ENCODE measurements around the gene HS6ST3. TPM values are rescaled to one million over a fixed set of nuclear protein-coding genes. Genes with fewer than 3 reads are reported as not detected.

HS6ST3 gene
- total RNA-seq, 1 experiment from 2014 or later = not detected

DNA sequence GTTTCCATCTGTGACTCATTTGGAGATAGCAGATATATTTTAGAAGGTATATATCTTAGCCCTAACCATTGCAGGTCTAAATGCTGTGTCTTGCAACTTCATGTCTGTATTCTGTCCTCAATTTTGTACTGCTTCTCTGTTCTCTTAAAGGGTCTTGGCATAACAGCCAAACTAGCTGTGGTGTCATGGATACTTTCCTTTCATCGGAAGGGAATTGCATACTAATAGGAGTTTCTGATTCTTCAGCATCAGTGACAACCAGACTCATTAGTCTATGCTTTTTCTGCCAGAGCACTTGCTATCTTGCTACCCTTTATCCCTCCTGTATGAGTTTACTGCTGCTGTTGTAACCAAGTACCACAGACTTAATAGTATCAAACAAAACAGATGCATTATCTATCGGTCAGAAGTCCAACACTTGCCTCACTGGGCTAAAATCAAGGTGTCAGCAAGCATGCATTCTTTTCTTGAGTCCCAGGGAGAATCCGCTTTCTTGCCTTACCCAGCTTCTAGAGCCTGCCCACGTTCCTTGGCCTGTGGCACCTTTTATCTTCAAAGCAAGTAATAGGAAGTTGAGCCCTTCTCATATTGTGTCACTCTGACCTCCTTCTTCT lies 253.1 kb downstream of the HS6ST3 start:
- Mint-ChIP-seq H3K27ac (ENCODE audit: unreplicated experiment) (no peak overlapping the region), H3K27me3 (ENCODE audit: insufficient read depth, unreplicated experiment) (peaks cover 9% of the 10 kb centered on the region), H3K4me1 (ENCODE audit: low read depth, unreplicated experiment) (no peaks in the 10 kb centered on the region), H3K4me3 (ENCODE audit: unreplicated experiment) (no peak overlapping the region), H3K9me3 (ENCODE audit: unreplicated experiment) (no peaks in the 10 kb centered on the region), H3K36me3 (ENCODE audit: insufficient read depth, unreplicated experiment) (no peaks in the 10 kb centered on the region)
- no TSS peak for BruUV-seq (replicated peaks)
- Histone ChIP-seq H3K4me3 (ENCODE audit: low read depth, low read length) (no peak overlapping the region), H3K27me3 (replicated peaks; ENCODE audit: control insufficient read depth, insufficient read depth, low read length) (no peaks in the 10 kb centered on the region; the same call in 1 of the 2 replicates), H3K4me1 (no peaks in the 10 kb centered on the region), H3K36me3 (ENCODE audit: control insufficient read depth, insufficient read depth, low read length) (no peaks in the 10 kb centered on the region), H3K9me3 (no peaks in the 10 kb centered on the region)
- intact Hi-C loops (cut with micrococcal nuclease; ENCODE audit: unreplicated experiment) = no loop called here
- TF ChIP-seq, protein P1, sequence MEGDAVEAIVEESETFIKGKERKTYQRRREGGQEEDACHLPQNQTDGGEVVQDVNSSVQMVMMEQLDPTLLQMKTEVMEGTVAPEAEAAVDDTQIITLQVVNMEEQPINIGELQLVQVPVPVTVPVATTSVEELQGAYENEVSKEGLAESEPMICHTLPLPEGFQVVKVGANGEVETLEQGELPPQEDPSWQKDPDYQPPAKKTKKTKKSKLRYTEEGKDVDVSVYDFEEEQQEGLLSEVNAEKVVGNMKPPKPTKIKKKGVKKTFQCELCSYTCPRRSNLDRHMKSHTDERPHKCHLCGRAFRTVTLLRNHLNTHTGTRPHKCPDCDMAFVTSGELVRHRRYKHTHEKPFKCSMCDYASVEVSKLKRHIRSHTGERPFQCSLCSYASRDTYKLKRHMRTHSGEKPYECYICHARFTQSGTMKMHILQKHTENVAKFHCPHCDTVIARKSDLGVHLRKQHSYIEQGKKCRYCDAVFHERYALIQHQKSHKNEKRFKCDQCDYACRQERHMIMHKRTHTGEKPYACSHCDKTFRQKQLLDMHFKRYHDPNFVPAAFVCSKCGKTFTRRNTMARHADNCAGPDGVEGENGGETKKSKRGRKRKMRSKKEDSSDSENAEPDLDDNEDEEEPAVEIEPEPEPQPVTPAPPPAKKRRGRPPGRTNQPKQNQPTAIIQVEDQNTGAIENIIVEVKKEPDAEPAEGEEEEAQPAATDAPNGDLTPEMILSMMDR (IDR thresholded peaks at IDR 0.05; ENCODE audit: insufficient read depth in 1 of 2, low read depth in 1 of 2, low read length in 1 of 2, severe bottlenecking in 1 of 2, unreplicated experiment in 1 of 2) = no peak
- DNase-seq = no peak
- CTCF ChIA-PET = no interaction called here
- POLR2A ChIA-PET = no interaction called here

DNA sequence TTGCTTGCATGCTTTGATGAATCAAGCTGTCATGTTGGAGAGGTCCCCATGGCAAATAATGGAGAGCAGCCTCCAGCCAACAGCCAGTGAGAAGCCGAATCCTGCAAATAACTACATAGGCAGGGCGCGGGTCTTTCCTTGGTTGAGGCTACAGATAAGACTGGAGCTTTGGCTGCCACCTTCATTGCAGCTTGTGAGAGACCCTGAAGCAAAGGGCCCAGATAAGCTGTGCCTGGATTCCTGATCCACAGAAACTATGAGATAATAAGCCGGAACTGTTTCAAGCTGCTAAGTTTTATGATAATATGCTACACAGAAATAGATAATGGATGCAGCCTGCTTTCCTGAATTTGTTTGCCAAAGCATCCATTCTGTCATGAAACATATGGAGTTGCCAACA lies 257.0 kb downstream of the HS6ST3 start:
- no peaks in the 10 kb centered on the region for H3K36me3 ChIP-seq (ENCODE audit: control insufficient read depth, insufficient read depth, low read length)
- H3K27me3 ChIP-seq (replicated peaks; ENCODE audit: control insufficient read depth, insufficient read depth, low read length) = no peaks in the 10 kb centered on the region; the same call in 1 of the 2 replicates
- no peaks in the 10 kb centered on the region for H3K4me1 Mint-ChIP-seq (ENCODE audit: low read depth, unreplicated experiment)
- no peak overlapping the region for H3K4me3 Mint-ChIP-seq (ENCODE audit: unreplicated experiment)
- H3K27me3 Mint-ChIP-seq (ENCODE audit: insufficient read depth, unreplicated experiment) = peaks cover 7% of the 10 kb centered on the region
- DNase-seq = no peak
- no peak overlapping the region for H3K27ac Mint-ChIP-seq (ENCODE audit: unreplicated experiment)
- H3K36me3 Mint-ChIP-seq (ENCODE audit: insufficient read depth, unreplicated experiment) = no peaks in the 10 kb centered on the region
- H3K9me3 Mint-ChIP-seq (ENCODE audit: unreplicated experiment) = no peaks in the 10 kb centered on the region
- ChIA-PET CTCF (no interaction called here), POLR2A (no interaction called here)
- intact Hi-C loops (cut with micrococcal nuclease; ENCODE audit: unreplicated experiment) = no loop called here
- H3K4me1 ChIP-seq = no peaks in the 10 kb centered on the region
- no peak overlapping the region for H3K4me3 ChIP-seq (ENCODE audit: low read depth, low read length)
- BruUV-seq (replicated peaks) = no TSS peak
- no peaks in the 10 kb centered on the region for H3K9me3 ChIP-seq
- TF ChIP-seq, protein P1 (IDR thresholded peaks at IDR 0.05; ENCODE audit: insufficient read depth in 1 of 2, low read depth in 1 of 2, low read length in 1 of 2, severe bottlenecking in 1 of 2, unreplicated experiment in 1 of 2) = no peak

DNA sequence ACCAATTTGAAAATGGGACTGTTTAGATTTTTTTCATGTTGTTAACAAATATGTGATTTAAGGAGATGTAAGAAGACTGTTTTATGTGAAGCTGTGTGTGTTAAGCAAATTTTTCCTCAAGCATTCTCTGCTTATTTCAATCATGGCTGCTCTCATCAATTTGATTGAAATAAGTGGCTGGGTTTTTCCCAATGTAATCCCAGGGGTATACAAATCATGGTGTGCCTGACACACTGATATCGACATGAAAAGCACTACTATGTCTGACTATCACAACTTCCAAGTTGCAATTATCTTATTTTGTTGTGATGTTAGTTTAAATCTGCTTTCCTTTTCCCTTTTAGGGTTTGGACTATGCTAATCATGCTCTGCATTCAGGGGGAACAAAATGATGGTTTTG lies 283.7 kb downstream of the HS6ST3 start:
- intact Hi-C loops (cut with micrococcal nuclease; ENCODE audit: unreplicated experiment) = no loop called here
- DNase-seq = no peak
- no TSS peak for BruUV-seq (replicated peaks)
- Mint-ChIP-seq H3K27me3 (ENCODE audit: insufficient read depth, unreplicated experiment) (peaks cover 10% of the 10 kb centered on the region), H3K9me3 (ENCODE audit: unreplicated experiment) (no peaks in the 10 kb centered on the region), H3K4me1 (ENCODE audit: low read depth, unreplicated experiment) (no peaks in the 10 kb centered on the region), H3K4me3 (ENCODE audit: unreplicated experiment) (no peak overlapping the region), H3K36me3 (ENCODE audit: insufficient read depth, unreplicated experiment) (no peaks in the 10 kb centered on the region), H3K27ac (ENCODE audit: unreplicated experiment) (no peak overlapping the region)
- POLR2A ChIA-PET = no interaction called here
- Histone ChIP-seq H3K27me3 (replicated peaks; ENCODE audit: control insufficient read depth, insufficient read depth, low read length) (peaks cover 1% of the 10 kb centered on the region), H3K4me1 (no peaks in the 10 kb centered on the region), H3K4me3 (ENCODE audit: low read depth, low read length) (no peak overlapping the region), H3K9me3 (no peaks in the 10 kb centered on the region), H3K36me3 (ENCODE audit: control insufficient read depth, insufficient read depth, low read length) (no peaks in the 10 kb centered on the region)
- CTCF ChIA-PET = no interaction called here
- TF ChIP-seq, protein P1 (IDR thresholded peaks at IDR 0.05; ENCODE audit: insufficient read depth in 1 of 2, low read depth in 1 of 2, low read length in 1 of 2, severe bottlenecking in 1 of 2, unreplicated experiment in 1 of 2) = no peak
